Natural killer cell (primary cell): ENCODE measurements around the gene CCDC195. TPM values are rescaled to one million over a fixed set of nuclear protein-coding genes. Genes with fewer than 3 reads are reported as not detected.

Experiments
- ATAC-seq, 3 donors: fragments of 150-1000 bp in 2 of 3; fragments of 200-7000 bp in 1 of 3; cut with Tn5 transposase; 1 replicate in 1 of 3; 2 replicates in 2 of 3; pipeline ENCODE4 v1.10.0; 2021; ENCODE audit warnings: mild to moderate bottlenecking in 2 of 3, moderate library complexity in 2 of 3
- DNase-seq, 2 donors: peaks; one replicate each; pipeline versions ENCODE4 v3.0.0 to v3.0.0-alpha.2; 2013 to 2021; ENCODE audit warnings: mixed read lengths in 1 of 2
- H3K27ac ChIP-seq: one replicate; pipeline ENCODE4 v1.5.1; 2013; ENCODE audit warnings: mild to moderate bottlenecking, low read length
- H3K27me3 ChIP-seq: one replicate; pipeline ENCODE4 v1.6.1; 2013; ENCODE audit warnings: low read length; ENCODE audit not compliant: control insufficient read depth, insufficient read depth
- H3K36me3 ChIP-seq: one replicate; pipeline ENCODE4 v1.6.1; 2013; ENCODE audit warnings: low read length; ENCODE audit not compliant: control insufficient read depth, insufficient read depth
- H3K4me1 ChIP-seq: one replicate; pipeline ENCODE4 v1.6.1; 2013; ENCODE audit warnings: low read length; ENCODE audit not compliant: control insufficient read depth, insufficient read depth
- H3K4me3 ChIP-seq: one replicate; pipeline ENCODE4 v1.5.1; 2013; ENCODE audit warnings: low read length
- H3K9me3 ChIP-seq: one replicate; pipeline ENCODE4 v1.6.1; 2013; ENCODE audit warnings: low read length; ENCODE audit not compliant: control insufficient read depth, insufficient read depth
- H3K27ac Mint-ChIP-seq, 2 donors: one replicate each; pipeline ENCODE4 v1.8.0; 2022; ENCODE audit warnings: mild to moderate bottlenecking in 2 of 2, mixed read lengths in 2 of 2, moderate library complexity in 1 of 2
- H3K27me3 Mint-ChIP-seq, 2 donors: one replicate each; pipeline ENCODE4 v1.8.0; 2022; ENCODE audit warnings: low read depth in 2 of 2, mixed read lengths in 2 of 2
- H3K36me3 Mint-ChIP-seq: one replicate; pipeline ENCODE4 v1.8.0; 2022; ENCODE audit warnings: mixed read lengths
- H3K4me1 Mint-ChIP-seq, 2 donors: one replicate each; pipeline ENCODE4 v1.8.0; 2022; ENCODE audit warnings: mixed read lengths in 2 of 2
- H3K4me3 Mint-ChIP-seq: one replicate; pipeline ENCODE4 v1.8.0; 2022; ENCODE audit warnings: mild to moderate bottlenecking, moderate library complexity, mixed read lengths
- H3K9me3 Mint-ChIP-seq, 2 donors: one replicate each; pipeline ENCODE4 v1.8.0; 2022; ENCODE audit warnings: mixed read lengths in 2 of 2
- WGBS: methylation state at CpG from one replicate; pipeline ENCODE4 v1.1.7; 2013; ENCODE audit warnings: missing lambda C conversion rate; ENCODE audit not compliant: insufficient coverage; 5-methylcytosine and 5-hydroxymethylcytosine counted together
- intact Hi-C: fragments of 100-400 bp; cut with micrococcal nuclease; formaldehyde crosslinking; loops from one replicate; pipeline ENCODE4 v1.14.2; 2022
- total RNA-seq, 4 donors: library from RNA; stranded (reverse); fragments of 120-200 nt in 1 of 4; gene quantifications; one replicate each; pipeline versions ENCODE4 v1.2.3 to v1.2.4, GENCODE V29; 2013 to 2022
- TF ChIP-seq, protein P1 (sequence below): fragments of 200-600 bp; IDR thresholded peaks from one replicate; pipeline ENCODE4 v1.8.0; 2022; ENCODE audit warnings: antibody characterized with exemption

The CCDC195 gene
- total RNA-seq, 3 donors from 2014 or later (not counting 1 experiment from before 2014, with no cell fraction given): not detected

DNA sequence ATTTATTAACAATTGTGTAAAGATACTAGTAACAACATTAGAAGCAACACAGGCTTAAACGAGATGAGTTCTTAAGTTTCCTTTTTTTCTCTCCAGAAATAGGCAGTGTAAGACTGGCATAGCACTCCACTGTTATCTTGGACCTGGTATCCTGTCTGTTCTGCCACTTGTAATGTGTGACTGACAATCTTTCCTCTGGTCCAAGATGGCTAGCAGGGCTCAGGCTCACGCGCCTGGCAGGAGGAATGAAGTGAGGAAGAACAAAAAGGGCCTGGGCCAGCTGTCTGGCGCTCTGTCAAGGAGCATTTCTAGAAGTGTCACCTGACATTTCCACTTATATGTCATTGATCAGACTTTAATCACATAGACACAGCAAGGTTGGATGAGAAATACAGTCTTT lies 31.6 kb upstream of the CCDC195 start:
- H3K9me3 Mint-ChIP-seq: no peaks in the 10 kb centered on the region
- H3K9me3 ChIP-seq: no peaks in the 10 kb centered on the region
- no peaks in the 10 kb centered on the region for H3K27me3 ChIP-seq
- WGBS: 91% methylated on average over 4 of the region's 4 CpGs
- no peaks in the 10 kb centered on the region for H3K4me1 ChIP-seq
- intact Hi-C loops: no loop called here
- no peaks in the 10 kb centered on the region for H3K4me1 Mint-ChIP-seq
- H3K4me3 ChIP-seq: no peak overlapping the region
- no peak overlapping the region for H3K27ac ChIP-seq
- TF ChIP-seq, protein P1, sequence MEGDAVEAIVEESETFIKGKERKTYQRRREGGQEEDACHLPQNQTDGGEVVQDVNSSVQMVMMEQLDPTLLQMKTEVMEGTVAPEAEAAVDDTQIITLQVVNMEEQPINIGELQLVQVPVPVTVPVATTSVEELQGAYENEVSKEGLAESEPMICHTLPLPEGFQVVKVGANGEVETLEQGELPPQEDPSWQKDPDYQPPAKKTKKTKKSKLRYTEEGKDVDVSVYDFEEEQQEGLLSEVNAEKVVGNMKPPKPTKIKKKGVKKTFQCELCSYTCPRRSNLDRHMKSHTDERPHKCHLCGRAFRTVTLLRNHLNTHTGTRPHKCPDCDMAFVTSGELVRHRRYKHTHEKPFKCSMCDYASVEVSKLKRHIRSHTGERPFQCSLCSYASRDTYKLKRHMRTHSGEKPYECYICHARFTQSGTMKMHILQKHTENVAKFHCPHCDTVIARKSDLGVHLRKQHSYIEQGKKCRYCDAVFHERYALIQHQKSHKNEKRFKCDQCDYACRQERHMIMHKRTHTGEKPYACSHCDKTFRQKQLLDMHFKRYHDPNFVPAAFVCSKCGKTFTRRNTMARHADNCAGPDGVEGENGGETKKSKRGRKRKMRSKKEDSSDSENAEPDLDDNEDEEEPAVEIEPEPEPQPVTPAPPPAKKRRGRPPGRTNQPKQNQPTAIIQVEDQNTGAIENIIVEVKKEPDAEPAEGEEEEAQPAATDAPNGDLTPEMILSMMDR: no peak
- H3K36me3 ChIP-seq: no peaks in the 10 kb centered on the region
- H3K36me3 Mint-ChIP-seq: no peaks in the 10 kb centered on the region
- H3K27me3 Mint-ChIP-seq: peaks cover 6 to 11% of the 10 kb centered on the region in 2 donors
- no peak overlapping the region for H3K4me3 Mint-ChIP-seq
- no peak overlapping the region for H3K27ac Mint-ChIP-seq
- DNase-seq (no peak), ATAC-seq (no peak)

DNA sequence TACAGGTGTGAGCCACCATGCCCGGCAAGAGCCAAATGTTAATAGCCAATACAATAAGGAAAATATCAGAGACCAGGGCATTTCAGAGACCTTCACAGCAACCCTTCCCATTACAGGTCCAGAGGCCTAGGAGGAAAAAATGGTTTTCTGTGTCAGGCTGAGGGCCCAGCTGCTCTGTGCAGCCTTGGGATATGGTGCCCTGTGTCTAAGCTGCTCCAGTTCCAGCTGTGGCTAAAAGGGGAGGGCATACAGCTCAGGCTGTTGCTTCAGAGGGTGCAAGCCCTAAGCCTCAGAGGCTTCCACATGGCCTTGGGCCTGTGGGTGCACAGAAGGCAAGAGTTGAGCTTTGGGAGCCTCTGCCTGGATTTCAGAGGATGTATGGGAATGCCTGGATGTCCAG lies 20.1 kb upstream of the CCDC195 start:
- no peaks in the 10 kb centered on the region for H3K4me1 Mint-ChIP-seq

DNA sequence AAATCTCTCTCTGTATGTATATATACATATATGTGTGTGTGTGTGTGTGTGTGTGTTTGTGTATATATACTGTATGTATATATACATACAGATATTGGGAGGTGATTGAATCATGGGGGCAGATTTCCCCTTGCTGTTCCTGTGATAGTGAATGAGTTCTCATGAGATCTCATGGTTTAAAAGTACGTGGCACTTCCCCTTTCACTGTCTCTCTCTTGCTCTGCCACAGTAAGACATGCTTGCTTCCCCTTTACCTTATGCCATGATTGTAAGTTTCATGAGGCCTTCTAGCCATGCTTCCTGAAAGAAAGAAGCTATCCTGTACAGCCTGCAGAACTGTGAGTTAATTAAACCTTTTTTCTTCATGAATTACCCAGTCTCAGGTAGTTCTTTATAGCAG lies 18.8 kb upstream of the CCDC195 start:
- no peak overlapping the region for H3K4me3 Mint-ChIP-seq
- H3K36me3 Mint-ChIP-seq: peaks cover 6% of the 10 kb centered on the region
- no peak for DNase-seq
- intact Hi-C loops: no loop called here
- H3K27me3 Mint-ChIP-seq: peaks cover 0 to 2% of the 10 kb centered on the region in 2 donors
- Histone ChIP-seq H3K9me3 (peaks cover 9% of the 10 kb centered on the region), H3K36me3 (no peaks in the 10 kb centered on the region), H3K27me3 (no peaks in the 10 kb centered on the region), H3K4me3 (no peak overlapping the region), H3K4me1 (no peaks in the 10 kb centered on the region), H3K27ac (no peak overlapping the region)
- no peak overlapping the region for H3K27ac Mint-ChIP-seq
- no peak for ATAC-seq
- TF ChIP-seq, protein P1: no peak
- H3K4me1 Mint-ChIP-seq: no peaks in the 10 kb centered on the region
- 46% methylated on average over 1 of the region's 1 CpG for WGBS
- peaks cover 0 to 2% of the 10 kb centered on the region in 2 donors for H3K9me3 Mint-ChIP-seq

More for the DNA sequence above, 20.1 kb upstream of the CCDC195 start:
- no peak overlapping the region for H3K4me3 Mint-ChIP-seq
- no peak overlapping the region for H3K27ac Mint-ChIP-seq
- ATAC-seq (no peak), DNase-seq (no peak)
- peaks cover 0 to 2% of the 10 kb centered on the region in 2 donors for H3K9me3 Mint-ChIP-seq
- WGBS: 100% methylated on average over 1 of the region's 1 CpG
- intact Hi-C loops: no loop called here
- Histone ChIP-seq H3K4me1 (no peaks in the 10 kb centered on the region), H3K36me3 (no peaks in the 10 kb centered on the region), H3K27me3 (no peaks in the 10 kb centered on the region), H3K9me3 (peaks cover 9% of the 10 kb centered on the region), H3K4me3 (no peak overlapping the region), H3K27ac (no peak overlapping the region)
- H3K27me3 Mint-ChIP-seq: peaks cover 0 to 6% of the 10 kb centered on the region in 2 donors
- H3K36me3 Mint-ChIP-seq: peaks cover 6% of the 10 kb centered on the region
- TF ChIP-seq, protein P1: no peak

DNA sequence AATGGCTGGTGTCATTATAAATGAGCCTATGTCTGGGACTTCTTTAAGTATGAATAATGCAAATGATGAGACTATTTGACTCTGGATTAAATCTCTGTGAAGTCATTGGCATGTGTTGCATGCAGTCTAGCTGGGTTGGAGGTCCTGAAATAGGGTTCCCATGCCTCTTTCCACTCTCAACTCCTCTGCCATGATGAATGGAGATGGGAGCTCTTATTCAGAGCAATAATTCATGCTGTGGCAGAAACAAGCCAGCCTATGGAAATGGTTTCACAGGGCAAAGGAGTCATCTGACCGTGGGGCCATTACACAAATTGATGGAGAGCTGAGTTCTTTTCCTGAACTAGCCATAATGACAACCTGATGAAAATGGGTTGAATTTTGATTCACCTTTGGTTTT lies 15.5 kb upstream of the CCDC195 start:
- intact Hi-C loops: no loop called here
- TF ChIP-seq, protein P1: no peak
- Histone ChIP-seq H3K27me3 (no peaks in the 10 kb centered on the region), H3K36me3 (no peaks in the 10 kb centered on the region), H3K4me1 (no peaks in the 10 kb centered on the region), H3K27ac (no peak overlapping the region), H3K9me3 (peaks cover 7% of the 10 kb centered on the region), H3K4me3 (no peak overlapping the region)
- Mint-ChIP-seq H3K4me1 (no peaks in the 10 kb centered on the region), H3K4me3 (no peak overlapping the region), H3K27me3 (peaks cover 5 to 18% of the 10 kb centered on the region in 2 donors), H3K9me3 (peaks cover 4 to 7% of the 10 kb centered on the region in 2 donors), H3K36me3 (peaks cover 6% of the 10 kb centered on the region), H3K27ac (no peak overlapping the region)
- DNase-seq (no peak), ATAC-seq (no peak)
- WGBS: 100% methylated on average over 1 of the region's 1 CpG
